SH-SY5Y (cell line): ENCODE results near the gene PCK1.

Source experiments
- GATA2 ChIP-seq: IDR thresholded peaks from 2 replicates; pipeline ENCODE4 v1.6.1; 2011; ENCODE audit warnings: mild to moderate bottlenecking, low read depth, low read length
- GATA3 ChIP-seq: IDR thresholded peaks from 2 replicates; pipeline ENCODE4 v1.6.1; 2011; ENCODE audit warnings: low read depth, mild to moderate bottlenecking, low read length, moderate library complexity

DNA sequence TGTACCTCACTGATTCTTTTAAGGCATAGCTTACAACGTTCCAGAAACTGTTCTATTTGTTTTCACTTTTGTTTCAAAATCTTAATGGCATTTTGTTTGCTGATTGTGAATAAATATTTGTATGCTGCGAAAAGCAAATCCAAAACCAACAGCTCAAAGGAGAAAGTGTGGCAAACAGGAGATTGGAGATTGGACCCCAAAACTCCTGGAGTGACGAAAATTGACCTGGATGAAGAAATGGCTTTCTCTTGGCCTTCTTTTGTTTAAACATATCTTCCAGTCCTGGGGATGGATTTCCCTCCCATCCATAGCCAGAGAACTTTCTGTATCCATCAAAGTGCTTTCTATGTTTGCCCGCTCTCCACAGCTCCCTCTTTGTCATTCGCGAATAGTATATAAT is 33.2 kb upstream of the PCK1 start:
- TF ChIP-seq GATA2 (no peak), GATA3 (no peak)
